HCT116 (cell line): ENCODE data around the gene PEF1. TPM values are rescaled to one million over a fixed set of nuclear protein-coding genes. Genes with fewer than 3 reads are reported as not detected.

Experiments
- ATAC-seq: fragments of 200-7000 bp; cut with Tn5 transposase; 2 replicates; pipeline ENCODE4 v1.9.1; 2020; ENCODE audit warnings: mild to moderate bottlenecking, moderate library complexity
- BruUV-seq: library from RNA; stranded (reverse); fragments of 400-500 nt; replicated peaks from 2 replicates; lab custom pipeline; 2021; lab: Mats Ljungman, UMichigan
- CTCF ChIA-PET: fragments of 300-600 bp; sonication (Branson Sonifier 250); formaldehyde crosslinking; loops from one replicate; lab custom pipeline; 2021; ENCODE audit warnings: antibody characterized with exemption; lab: Charles Lee
- POLR2A ChIA-PET: fragments of 300-600, 350-600 bp; sonication (Branson Sonifier 250); formaldehyde crosslinking; loops from one replicate; lab custom pipeline; 2021; ENCODE audit warnings: antibody characterized with exemption; lab: Charles Lee
- RAD21 ChIA-PET, 2 experiments: fragments of 300-600 bp; sonication (Branson Sonifier 250); formaldehyde crosslinking; loops; one replicate each; lab custom pipeline; 2023; ENCODE audit warnings: low total read pairs in 2 of 2; ENCODE audit not compliant: uncharacterized antibody in 2 of 2, unreplicated experiment in 2 of 2, low non-redundant PET in 1 of 2; lab: Charles Lee
- DNase-seq: peaks from one replicate; pipeline ENCODE4 v3.0.0-alpha.2; 2010; ENCODE audit warnings: low read depth, low spot score
- H2AFZ ChIP-seq: fragments of 200-600 bp; shearing (Covaris generic), sonication (generic); 2 replicates; pipeline ENCODE4 v1.6.1; 2017; ENCODE audit warnings: low read depth, mixed run types, mixed read lengths, antibody characterized with exemption, low read length; ENCODE audit not compliant: poor library complexity, severe bottlenecking
- H3K27ac ChIP-seq: 2 replicates; pipeline ENCODE4 v1.5.1; 2012; ENCODE audit warnings: low read depth, low read length
- H3K27me3 ChIP-seq: fragments of 200-600 bp; sonication (generic); 2 replicates; pipeline ENCODE4 v1.6.1; 2016; ENCODE audit warnings: mixed run types, low read length, mixed read lengths; ENCODE audit not compliant: insufficient read depth
- H3K36me3 ChIP-seq, 2 experiments: fragments of 200-500 bp in 1 of 2; fragments of 200-600 bp in 1 of 2; sonication (Bioruptor generic) in 1 of 2; sonication (generic) in 1 of 2; 2 replicates each; pipeline versions ENCODE4 v1.5.1 to v1.6.1; 2014 to 2016; ENCODE audit warnings: low read length in 2 of 2, inconsistent platforms in 1 of 2, mixed read lengths in 1 of 2, mixed run types in 1 of 2; ENCODE audit not compliant: insufficient read depth in 2 of 2, control insufficient read depth in 1 of 2
- H3K4me1 ChIP-seq, 2 experiments: fragments of 200-600 bp in 1 of 2; sonication (generic) in 1 of 2; 2 replicates each; pipeline versions ENCODE4 v1.5.1 to v1.6.1; 2012 to 2017; ENCODE audit warnings: low read length in 2 of 2, inconsistent platforms in 1 of 2, mild to moderate bottlenecking in 1 of 2, mixed read lengths in 1 of 2, mixed run types in 1 of 2, moderate library complexity in 1 of 2; ENCODE audit not compliant: insufficient read depth in 2 of 2, control insufficient read depth in 1 of 2
- H3K4me2 ChIP-seq: fragments of 200-600 bp; sonication (generic); 2 replicates; pipeline ENCODE4 v1.6.1; 2017; ENCODE audit warnings: mixed run types, low read length, mixed read lengths
- H3K4me3 ChIP-seq, 2 experiments: fragments of 200-600 bp in 1 of 2; sonication (generic) in 1 of 2; replicated peaks in 1 of 2; 2 replicates each; pipeline ENCODE4 v1.5.1; 2011 to 2016; ENCODE audit warnings: low read length in 2 of 2, control low read depth in 1 of 2, low read depth in 1 of 2, mild to moderate bottlenecking in 1 of 2, mixed read lengths in 1 of 2, mixed run types in 1 of 2
- H3K79me2 ChIP-seq: fragments of 200-600 bp; sonication (generic); 2 replicates; pipeline ENCODE4 v1.6.1; 2017; ENCODE audit warnings: mild to moderate bottlenecking, mixed run types, low read length, moderate library complexity, mixed read lengths; ENCODE audit not compliant: insufficient read depth
- H3K9ac ChIP-seq: fragments of 200-600 bp; sonication (generic); 2 replicates; pipeline ENCODE4 v1.6.1; 2016; ENCODE audit warnings: low read length, mixed read lengths
- H3K9me2 ChIP-seq: fragments of 200-600 bp; sonication (generic), shearing (Covaris generic); 2 replicates; pipeline ENCODE4 v1.6.1; 2017; ENCODE audit warnings: mixed run types, mild to moderate bottlenecking, moderate library complexity; ENCODE audit not compliant: insufficient read depth
- H3K9me3 ChIP-seq, 2 experiments: fragments of 200-500 bp in 1 of 2; fragments of 200-600 bp in 1 of 2; sonication (Bioruptor generic) in 1 of 2; sonication (generic) in 1 of 2; 2 replicates each; pipeline ENCODE4 v1.6.1; 2014 to 2017; ENCODE audit warnings: low read length in 2 of 2, mixed read lengths in 2 of 2, inconsistent platforms in 1 of 2, low read depth in 1 of 2, mild to moderate bottlenecking in 1 of 2, mixed run types in 1 of 2, moderate library complexity in 1 of 2; ENCODE audit not compliant: control insufficient read depth in 1 of 2, insufficient read depth in 1 of 2
- H4K20me1 ChIP-seq: fragments of 200-600 bp; sonication (generic), shearing (Covaris generic); 2 replicates; pipeline ENCODE4 v1.6.1; 2017; ENCODE audit warnings: mixed run types, mild to moderate bottlenecking, moderate library complexity; ENCODE audit not compliant: insufficient read depth
- ATF3 ChIP-seq: IDR thresholded peaks from 2 replicates; pipeline ENCODE4 v1.6.1; 2012
- CTCF ChIP-seq, 3 experiments: fragments of 200-600 bp in 1 of 3; sonication (generic) in 1 of 3; IDR thresholded peaks in 2 of 3; conservative IDR thresholded peaks in 1 of 3; 2 replicates each; pipeline ENCODE4 v1.5.1; 2012 to 2017; ENCODE audit warnings: low read depth in 2 of 3, low read length in 2 of 3, antibody characterized with exemption in 1 of 3, borderline replicate concordance in 1 of 3, control low read depth in 1 of 3, mild to moderate bottlenecking in 1 of 3, mixed read lengths in 1 of 3, mixed run types in 1 of 3, moderate library complexity in 1 of 3; ENCODE audit not compliant: insufficient read depth in 1 of 3
- EGR1 ChIP-seq: IDR thresholded peaks from 2 replicates; pipeline ENCODE4 v1.6.1; 2012; ENCODE audit warnings: low read depth
- ELF1 ChIP-seq: IDR thresholded peaks from 2 replicates; pipeline ENCODE4 v1.6.1; 2012; ENCODE audit warnings: low read depth, borderline replicate concordance
- EZH2 ChIP-seq: fragments of 200-600 bp; sonication (generic); IDR thresholded peaks from 2 replicates; pipeline ENCODE4 v1.6.1; 2017; ENCODE audit warnings: antibody characterized with exemption, mixed run types
- RAD21 ChIP-seq: IDR thresholded peaks from 2 replicates; pipeline ENCODE4 v1.6.1; 2012; ENCODE audit warnings: low read depth, mild to moderate bottlenecking
- REST ChIP-seq: IDR thresholded peaks from 2 replicates; pipeline ENCODE4 v1.6.1; 2012; ENCODE audit warnings: low read depth
- SIN3A ChIP-seq: IDR thresholded peaks from 2 replicates; pipeline ENCODE4 v1.6.1; 2012; ENCODE audit warnings: low read depth
- TCF7L2 ChIP-seq: IDR thresholded peaks from 2 replicates; pipeline ENCODE4 v1.7.0; 2011; ENCODE audit warnings: borderline replicate concordance, inconsistent platforms; ENCODE audit not compliant: insufficient read depth, insufficient read length; ENCODE audit errors: extremely low read depth
- ZBTB33 ChIP-seq: IDR thresholded peaks from 2 replicates; pipeline ENCODE4 v1.6.1; 2011; ENCODE audit warnings: mild to moderate bottlenecking, low read length, moderate library complexity; ENCODE audit not compliant: insufficient replicate concordance; ENCODE audit errors: extremely low read depth
- ZFX ChIP-seq: fragments of 450-650 bp; IDR thresholded peaks from 2 replicates; pipeline ENCODE4 v1.6.1; 2017
- ZNF274 ChIP-seq: fragments of 200-500 bp; sonication (Bioruptor generic); IDR thresholded peaks from 2 replicates; pipeline ENCODE4 v1.6.1; 2014; ENCODE audit warnings: mild to moderate bottlenecking, low read depth, low read length, inconsistent platforms
- intact Hi-C: fragments of 100-400 bp; cut with micrococcal nuclease; formaldehyde crosslinking; loops from 2 replicates; pipeline ENCODE4 v1.10.0; 2022
- total RNA-seq: library from RNA; stranded (reverse); gene quantifications from one replicate; pipeline ENCODE4 v1.2.1, GENCODE V29; 2021; ENCODE audit not compliant: unreplicated experiment

PEF1 gene
- total RNA-seq, 1 experiment from 2014 or later, result 37.6 TPM

- Histone ChIP-seq H3K36me3 (no peaks in the 10 kb centered on the region), H3K79me2 (no peaks in the 10 kb centered on the region), H3K27me3 (no peaks in the 10 kb centered on the region), H2AFZ (no peak overlapping the region), H3K9me3 (no peaks in the 10 kb centered on the region), H3K9me2 (no peaks in the 10 kb centered on the region), H3K4me1 (no peaks in the 10 kb centered on the region), H3K4me2 (no peak overlapping the region), H3K27ac (no peak overlapping the region), H3K4me3 (no peak overlapping the region), H3K9ac (no peak overlapping the region), H4K20me1 (no peaks in the 10 kb centered on the region)
- ATAC-seq (no peak), DNase-seq (no peak)
- intact Hi-C loops, result no loop called here
- CTCF ChIA-PET, result no interaction called here
- BruUV-seq, result no TSS peak
- POLR2A ChIA-PET, result no interaction called here
- TF ChIP-seq ZNF274 (no peak), EGR1 (no peak), ATF3 (no peak), RAD21 (no peak), ELF1 (no peak), EZH2 (no peak), CTCF (IDR thresholded peaks at IDR 0.05 in 2 of 3, conservative IDR thresholded peaks at IDR 0.05 in 1 of 3; ENCODE audit: borderline replicate concordance in 1 of 3, insufficient read depth in 1 of 3, low read depth in 2 of 3, low read length in 2 of 3) (no peak), SIN3A (no peak), ZBTB33 (no peak), REST (no peak), TCF7L2 (no peak), ZFX (no peak)
- RAD21 ChIA-PET, result no interaction called here
These were observed 44.0 kb downstream of the PEF1 start for GRCh38 chr1:31600641-31601040.
